ENCODE data around the gene HK3.
A peak's percentile ranks its signal among the peaks of the same experiment; 100 is the strongest.

HK3 gene

GRCh38 chr5:176902102-176902814 lies 3.1 kb upstream of the HK3 start:
- DNase-seq, result no peak

- DNase-seq, result peak in 1 of 2 donors; percentile 11
Measured at GRCh38 chr5:176901260-176902101, 2.3 kb upstream of the HK3 start.

GRCh38 chr5:176900780-176901204 lies 1.6 kb upstream of the HK3 start:
- DNase-seq, result no peak

- DNase-seq, result no peak
Measured at GRCh38 chr5:176899946-176900779, 1.0 kb upstream of the HK3 start.

DNA sequence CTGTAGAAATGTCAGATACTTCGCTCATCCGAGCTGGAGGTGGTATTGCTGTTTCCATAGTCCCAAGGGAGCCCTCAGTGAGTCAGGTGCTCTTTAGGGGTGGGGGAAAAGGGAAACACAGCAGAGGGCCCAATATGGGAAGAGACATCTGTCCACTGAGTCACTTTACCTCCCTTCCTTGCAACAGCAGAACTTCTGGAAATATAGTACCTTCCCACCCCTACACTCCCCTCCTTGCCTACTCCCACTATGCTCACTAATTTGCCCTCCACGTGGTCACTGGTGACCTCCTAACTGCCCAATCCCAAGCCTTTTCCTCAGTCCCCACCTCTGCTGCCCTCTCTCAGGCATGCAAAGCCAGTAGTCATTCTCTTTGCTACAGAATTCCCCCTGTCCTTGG lies 1.9 kb downstream of the HK3 start:
- DNase-seq, result no peak

- DNase-seq, result no peak
Measured at GRCh38 chr5:176895831-176896230, 3.3 kb downstream of the HK3 start.

- DNase-seq, result no peak
Measured at GRCh38 chr5:176894298-176894697, 4.8 kb downstream of the HK3 start.

GRCh38 chr5:176892663-176893062 lies 6.5 kb downstream of the HK3 start:
- no peak for DNase-seq

DNA sequence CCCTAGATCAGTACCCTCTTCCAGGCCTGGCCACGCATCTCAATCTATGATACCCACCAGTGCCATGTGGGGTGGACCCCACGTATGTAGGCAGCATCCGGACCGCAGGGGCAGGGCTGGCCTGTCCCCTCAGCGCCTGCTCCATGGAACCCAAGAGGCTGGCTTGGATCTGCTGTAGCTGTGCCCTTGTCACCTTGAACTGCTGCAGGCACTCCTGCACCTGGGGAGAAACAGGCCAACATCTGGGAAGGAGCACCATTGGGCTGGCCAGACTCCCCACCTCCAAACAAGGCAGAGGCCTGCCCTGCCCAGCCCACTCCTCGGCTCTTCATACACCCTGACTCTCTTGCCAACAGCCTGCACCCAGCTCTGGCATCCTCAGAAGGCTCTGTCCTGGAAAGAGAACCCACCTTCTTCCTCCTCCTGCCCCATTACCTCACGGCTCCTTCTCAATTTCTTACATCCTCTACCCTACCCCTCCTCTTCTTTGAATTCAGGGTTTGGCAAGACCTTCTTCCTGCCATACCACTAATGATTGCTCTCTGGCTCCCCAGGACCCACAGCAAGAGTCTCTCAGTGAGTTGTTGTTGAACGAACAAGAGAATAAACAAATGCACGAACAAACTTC lies 7.7 kb downstream of the HK3 start:
- DNase-seq, result no peak

GRCh38 chr5:176890455-176891330 lies 8.5 kb downstream of the HK3 start:
- DNase-seq, result no peak

DNA sequence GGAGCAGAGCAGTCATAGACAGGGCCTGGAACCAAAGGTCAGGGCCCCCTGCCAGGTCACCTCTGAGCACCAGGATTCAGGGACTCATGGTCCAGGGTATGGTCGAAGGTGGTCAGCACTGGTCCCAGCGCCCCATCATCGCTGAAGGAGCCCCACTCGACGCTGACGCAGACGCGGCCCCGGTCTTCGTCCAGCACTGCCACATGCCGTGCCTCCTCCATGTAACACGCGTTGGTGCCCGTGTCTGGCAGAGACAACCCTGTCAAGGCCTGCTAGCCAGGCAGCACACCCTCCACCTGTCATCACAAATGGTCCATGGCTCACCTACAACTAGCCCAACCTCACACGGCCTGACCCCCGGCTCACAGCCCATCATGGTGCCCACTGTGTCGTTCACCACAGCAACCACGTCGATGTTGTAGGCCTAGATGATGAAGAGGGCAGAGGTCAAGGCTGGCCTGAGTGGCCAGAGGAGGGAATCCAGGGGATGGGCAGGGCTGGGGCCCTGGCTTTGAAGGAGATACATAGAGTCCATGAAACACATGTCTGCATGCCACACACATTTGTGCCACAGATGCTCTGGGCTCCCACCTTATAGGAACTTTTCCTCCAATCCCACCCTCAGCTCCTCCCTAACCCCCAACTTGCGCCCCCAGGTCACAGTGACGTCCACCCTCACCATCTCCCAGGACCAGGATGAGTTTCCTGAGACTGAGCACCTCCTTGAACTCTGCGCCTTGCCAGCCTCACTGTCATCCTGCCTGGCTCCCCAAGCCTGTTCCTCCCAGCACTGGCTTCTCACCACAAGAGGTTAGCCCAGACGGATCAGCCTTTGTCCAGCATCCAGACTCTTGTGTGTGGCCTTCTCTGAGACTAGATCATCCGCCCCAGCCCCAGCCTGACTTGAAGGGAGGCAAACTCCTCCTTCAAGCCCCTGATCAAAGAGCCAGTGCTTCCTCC lies 9.5 kb downstream of the HK3 start:
- no peak for DNase-seq

GRCh38 chr5:176888865-176889165 lies 10.3 kb downstream of the HK3 start:
- DNase-seq, result no peak

DNA sequence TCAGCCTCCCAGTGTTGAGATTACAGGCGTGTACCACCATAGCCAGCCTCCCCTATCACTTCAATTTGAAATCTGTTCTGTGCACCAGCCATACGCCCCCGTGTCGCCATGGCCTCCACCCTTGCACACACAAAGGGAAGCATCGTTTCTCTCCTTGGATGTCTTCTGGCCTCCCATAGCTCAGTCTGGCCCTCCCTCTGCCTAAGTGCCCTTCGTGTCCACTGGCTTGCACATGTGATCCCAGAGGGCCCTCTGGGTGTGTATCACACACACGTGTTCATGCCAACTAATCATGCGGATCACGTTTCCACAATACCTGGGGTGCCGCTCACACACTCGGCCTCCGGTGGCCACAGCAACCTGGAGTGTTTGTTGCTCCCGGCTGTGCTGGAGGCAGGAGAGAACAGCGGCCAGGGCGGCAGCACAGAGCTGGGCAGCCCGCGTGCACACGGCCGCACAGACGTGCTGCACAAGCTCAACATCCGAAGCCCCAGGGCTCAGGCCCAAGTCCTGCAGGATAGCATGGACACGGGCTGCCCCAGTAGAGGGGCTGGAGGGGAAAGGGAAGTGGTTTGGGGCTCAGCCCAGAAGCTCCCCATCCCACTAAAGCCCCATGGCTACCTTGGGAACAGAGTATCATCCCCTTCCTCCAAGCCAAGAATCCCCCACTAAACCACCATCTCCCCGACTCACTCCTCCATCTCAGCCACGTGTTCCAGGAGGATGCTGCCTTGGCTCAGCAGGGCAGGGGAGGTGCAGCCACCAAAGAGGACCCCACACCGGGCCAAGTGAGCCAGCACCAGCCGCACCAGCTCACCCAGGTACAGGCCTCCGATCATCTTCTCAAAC lies 10.9 kb downstream of the HK3 start:
- DNase-seq, result no peak

- no peak for DNase-seq
Measured at GRCh38 chr5:176887252-176887849, 11.8 kb downstream of the HK3 start.

GRCh38 chr5:176886336-176887251 lies 12.6 kb downstream of the HK3 start:
- no peak for DNase-seq

GRCh38 chr5:176884571-176884890 lies 14.6 kb downstream of the HK3 start:
- no peak for DNase-seq

DNA sequence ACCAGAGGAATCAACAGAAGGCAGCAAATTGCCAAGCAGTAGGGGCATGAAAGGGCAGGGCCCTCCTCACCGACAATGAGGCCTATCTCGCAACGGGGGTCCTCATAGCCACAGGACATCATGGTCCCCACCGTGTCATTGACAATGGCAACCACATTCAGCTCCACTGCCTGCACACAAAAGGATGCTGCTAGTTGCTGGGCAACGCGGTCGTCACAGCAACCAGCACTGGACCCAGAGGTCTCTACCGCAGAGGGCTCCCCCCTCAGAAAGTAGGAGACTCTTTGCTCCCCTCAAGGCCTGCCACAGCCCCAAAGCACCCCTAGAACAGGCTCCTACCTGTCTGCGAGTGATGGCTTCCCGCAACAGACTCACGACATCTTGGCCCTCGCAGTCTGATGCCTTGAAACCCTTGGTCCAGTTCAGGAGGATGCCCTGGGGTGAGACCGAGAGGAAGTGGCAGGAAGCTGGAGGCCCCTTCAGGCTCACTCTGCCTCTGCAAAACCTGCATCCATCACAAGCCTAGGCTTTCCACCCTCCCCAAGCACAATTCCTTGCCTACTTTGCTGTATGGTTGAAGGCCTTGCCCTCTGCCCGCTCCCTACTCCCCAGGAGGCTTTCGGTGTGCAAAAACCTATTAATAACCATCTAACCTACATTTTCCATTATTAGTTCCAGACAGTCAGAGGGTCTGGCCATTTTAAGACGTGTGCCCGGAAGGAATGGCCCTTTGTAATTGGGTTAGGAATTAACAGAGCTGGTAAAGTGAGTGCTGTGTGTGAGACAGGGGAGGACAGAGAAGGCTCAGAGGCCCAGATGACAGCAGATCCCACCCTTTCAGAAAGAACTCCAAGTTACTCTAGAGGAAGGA lies 15.2 kb downstream of the HK3 start:
- DNase-seq, result no peak

DNA sequence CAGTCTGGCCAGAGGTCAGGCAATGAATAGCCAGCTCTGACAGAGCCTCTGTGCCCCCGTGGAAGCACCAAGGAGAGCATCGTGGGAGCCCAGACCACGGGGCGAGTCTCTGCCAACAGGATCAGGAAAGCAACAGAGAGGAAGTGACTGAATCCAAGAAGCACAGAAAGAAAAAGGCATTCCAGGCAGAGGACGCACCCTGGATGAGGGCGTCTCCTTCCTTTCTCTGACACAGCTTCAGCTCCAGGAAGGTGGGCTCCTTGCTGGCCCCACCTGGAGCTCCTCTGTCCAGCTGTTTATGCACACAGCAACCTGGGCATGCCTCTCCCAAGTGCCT lies 16.6 kb downstream of the HK3 start:
- DNase-seq, result no peak
